SK-N-SH (cell line): ENCODE results near the gene DDX17. TPM values are rescaled to one million over a fixed set of nuclear protein-coding genes. Genes with fewer than 3 reads are reported as not detected.

Source experiments
- CTCF ChIA-PET: fragments of 300-600, 350-600 bp; formaldehyde crosslinking; extraction: SDS; loops from one replicate; lab custom pipeline; 2021; lab: Yijun Ruan, JAX
- POLR2A ChIA-PET: fragments of 350-600 bp; sonication (Branson Sonifier 250); formaldehyde crosslinking; extraction: SDS; loops from one replicate; lab custom pipeline; 2020; ENCODE audit warnings: antibody characterized with exemption, inconsistent platforms; lab: Yijun Ruan, JAX
- DNase-seq: peaks from one replicate; pipeline ENCODE4 v3.0.0; 2012
- H2AFZ ChIP-seq: fragments of 200-600 bp; sonication (generic); 2 replicates; pipeline ENCODE4 v1.8.1; 2016; ENCODE audit warnings: antibody characterized with exemption, mild to moderate bottlenecking, low read depth
- H3F3A ChIP-seq: fragments of 200-600 bp; sonication (generic); replicated peaks from 2 replicates; pipeline ENCODE3; 2016; ENCODE audit warnings: antibody characterized with exemption, mild to moderate bottlenecking; ENCODE audit not compliant: insufficient read depth
- H3K27ac ChIP-seq, 2 experiments: fragments of 200-500 bp in 1 of 2; fragments of 200-600 bp in 1 of 2; sonication (Bioruptor generic) in 1 of 2; sonication (generic), shearing (Covaris generic) in 1 of 2; 2 replicates each; pipeline versions ENCODE4 v1.5.1 to v1.6.1; 2014 to 2016; ENCODE audit warnings: low read depth in 2 of 2, inconsistent platforms in 1 of 2, low read length in 1 of 2, mild to moderate bottlenecking in 1 of 2, mixed read lengths in 1 of 2
- H3K27me3 ChIP-seq: fragments of 200-600 bp; sonication (generic), shearing (Covaris generic); 2 replicates; pipeline ENCODE4 v1.6.1; 2016; ENCODE audit warnings: mixed run types; ENCODE audit not compliant: insufficient read depth
- H3K36me3 ChIP-seq, 2 experiments: fragments of 200-500 bp in 1 of 2; fragments of 200-600 bp in 1 of 2; sonication (Bioruptor generic) in 1 of 2; sonication (generic) in 1 of 2; replicated peaks in 1 of 2; 2 replicates each; pipeline versions ENCODE3 to v1.5.1; 2014 to 2016; ENCODE audit warnings: low read length in 1 of 2, mild to moderate bottlenecking in 1 of 2; ENCODE audit not compliant: insufficient read depth in 2 of 2, control insufficient read depth in 1 of 2
- H3K4me1 ChIP-seq, 2 experiments: fragments of 200-500 bp in 1 of 2; fragments of 200-600 bp in 1 of 2; sonication (Bioruptor generic) in 1 of 2; sonication (generic), shearing (Covaris generic) in 1 of 2; 2 replicates each; pipeline versions ENCODE4 v1.5.1 to v1.6.1; 2014 to 2016; ENCODE audit warnings: low read depth in 1 of 2, low read length in 1 of 2, mixed run types in 1 of 2; ENCODE audit not compliant: insufficient read depth in 2 of 2, control insufficient read depth in 1 of 2
- H3K4me2 ChIP-seq: fragments of 200-600 bp; sonication (generic), shearing (Covaris generic); 2 replicates; pipeline ENCODE4 v1.6.1; 2017; ENCODE audit warnings: mixed run types
- H3K4me3 ChIP-seq, 2 experiments: fragments of 200-500 bp in 1 of 2; fragments of 200-600 bp in 1 of 2; sonication (Bioruptor generic) in 1 of 2; sonication (generic), shearing (Covaris generic) in 1 of 2; 2 replicates each; pipeline versions ENCODE4 v1.5.1 to v1.8.1; 2014 to 2016; ENCODE audit warnings: low read depth in 2 of 2, inconsistent platforms in 1 of 2, low read length in 1 of 2, mild to moderate bottlenecking in 1 of 2, mixed read lengths in 1 of 2, moderate library complexity in 1 of 2
- H3K79me2 ChIP-seq: fragments of 200-600 bp; sonication (generic); 2 replicates; pipeline ENCODE4 v1.8.1; 2017; ENCODE audit warnings: mild to moderate bottlenecking; ENCODE audit not compliant: insufficient read depth
- H3K9ac ChIP-seq: fragments of 200-600 bp; sonication (generic); 2 replicates; pipeline ENCODE4 v1.6.1; 2017; ENCODE audit warnings: mixed run types
- H3K9me2 ChIP-seq: fragments of 200-600 bp; sonication (generic); 2 replicates; pipeline ENCODE4 v1.6.1; 2017; ENCODE audit warnings: mixed run types
- H3K9me3 ChIP-seq: fragments of 200-600 bp; sonication (generic); 2 replicates; pipeline ENCODE4 v1.6.1; 2017; ENCODE audit warnings: mixed run types, mild to moderate bottlenecking, moderate library complexity
- H4K20me1 ChIP-seq: fragments of 200-600 bp; sonication (generic); 2 replicates; pipeline ENCODE4 v1.6.1; 2017; ENCODE audit warnings: mild to moderate bottlenecking, mixed run types; ENCODE audit not compliant: insufficient read depth
- EP300 ChIP-seq, 2 experiments: IDR thresholded peaks; 2 replicates each; pipeline versions ENCODE4 v1.4.0 to v1.6.1; 2012; ENCODE audit warnings: borderline replicate concordance in 1 of 2, low read depth in 1 of 2, low read length in 1 of 2
- EZH2phosphoT487 ChIP-seq: fragments of 200-600 bp; sonication (generic); IDR thresholded peaks from 2 replicates; pipeline ENCODE4 v1.6.1; 2017; ENCODE audit warnings: low read depth, mixed run types, mild to moderate bottlenecking, antibody characterized with exemption, moderate library complexity, borderline replicate concordance
- FOSL2 ChIP-seq: IDR thresholded peaks from 2 replicates; pipeline ENCODE4 v1.4.0; 2012; ENCODE audit warnings: low read depth, mild to moderate bottlenecking, moderate library complexity, borderline replicate concordance
- FOXM1 ChIP-seq: IDR thresholded peaks from 2 replicates; pipeline ENCODE4 v1.4.0; 2012; ENCODE audit warnings: low read depth, mild to moderate bottlenecking
- GABPA ChIP-seq: IDR thresholded peaks from 2 replicates; pipeline ENCODE4 v1.4.0; 2012; ENCODE audit warnings: low read depth, mild to moderate bottlenecking
- GATA2 ChIP-seq: sonication (generic); formaldehyde crosslinking; IDR thresholded peaks from 2 replicates; pipeline ENCODE4 v1.5.0; 2020; ENCODE audit warnings: mild to moderate bottlenecking, missing genetic modification reagents
- JUND ChIP-seq: IDR thresholded peaks from 2 replicates; pipeline ENCODE4 v1.4.0; 2012
- MAX ChIP-seq: IDR thresholded peaks from 2 replicates; pipeline ENCODE4 v1.4.0; 2012; ENCODE audit warnings: low read depth
- MEF2A ChIP-seq: IDR thresholded peaks from 2 replicates; pipeline ENCODE4 v1.4.0; 2012; ENCODE audit warnings: low read depth, borderline replicate concordance
- MXI1 ChIP-seq: IDR thresholded peaks from 2 replicates; pipeline ENCODE4 v1.6.1; 2012; ENCODE audit warnings: mild to moderate bottlenecking, low read depth, low read length, improper control_type of control experiment
- NFIC ChIP-seq: IDR thresholded peaks from 2 replicates; pipeline ENCODE4 v1.4.0; 2012; ENCODE audit warnings: borderline replicate concordance
- RCOR1 ChIP-seq: fragments of 150-350 bp; IDR thresholded peaks from 2 replicates; pipeline ENCODE4 v1.6.1; 2017; ENCODE audit warnings: antibody characterized with exemption, low read length
- REST ChIP-seq: IDR thresholded peaks from 2 replicates; pipeline ENCODE4 v1.6.1; 2012; ENCODE audit warnings: mild to moderate bottlenecking, low read depth, low read length, moderate library complexity
- TEAD4 ChIP-seq: IDR thresholded peaks from 2 replicates; pipeline ENCODE4 v1.4.0; 2012; ENCODE audit warnings: mild to moderate bottlenecking, borderline replicate concordance; ENCODE audit not compliant: insufficient read depth
- USF2 ChIP-seq: fragments of 150-350 bp; IDR thresholded peaks from 2 replicates; pipeline ENCODE4 v1.6.1; 2017; ENCODE audit warnings: antibody characterized with exemption, low read length, low read depth, borderline replicate concordance
- WGBS: methylation state at CpG from one replicate; pipeline ENCODE4 v1.1.6; 2017; ENCODE audit warnings: low lambda C conversion rate; 5-methylcytosine and 5-hydroxymethylcytosine counted together
- polyA plus RNA-seq, 3 experiments: library from polyadenylated mRNA; depleted of rRNA; stranded (reverse); fragments of >200 nt; gene quantifications; 2 replicates each; pipeline ENCODE4 v1.2.3, GENCODE V29; 2012

The DDX17 gene
- polyA plus RNA-seq, 1 of the 3 experiments (the other 2 are of a cell fraction): 111 TPM

- Histone ChIP-seq H3K4me2 (no peak overlapping the region), H3K4me1 (peaks cover 0 to 6% of the 10 kb centered on the region in 2 experiments; a peak in 1 of 4 replicates), H3K4me3 (no peak overlapping the region), H3F3A (peaks cover 3% of the 10 kb centered on the region), H4K20me1 (peaks cover 27% of the 10 kb centered on the region), H3K27ac (no peak overlapping the region; a peak in 1 of 4 replicates), H3K79me2 (peaks cover 31% of the 10 kb centered on the region; the same call in 1 of the 2 replicates), H3K9me3 (no peaks in the 10 kb centered on the region), H2AFZ (no peak overlapping the region), H3K36me3 (peaks cover 63 to 81% of the 10 kb centered on the region in 2 experiments), H3K9me2 (no peaks in the 10 kb centered on the region), H3K27me3 (no peaks in the 10 kb centered on the region), H3K9ac (no peak overlapping the region)
- TF ChIP-seq MEF2A (no peak), TEAD4 (no peak), NFIC (no peak), MAX (no peak), RCOR1 (no peak), GABPA (no peak), REST (no peak), FOSL2 (no peak), EP300 (IDR thresholded peaks at IDR 0.05; ENCODE audit: borderline replicate concordance in 1 of 2, low read depth in 1 of 2, low read length in 1 of 2) (no peak), MXI1 (no peak), EZH2phosphoT487 (no peak), JUND (no peak), GATA2 (no peak), FOXM1 (no peak), USF2 (no peak)
- ChIA-PET CTCF (interaction anchor here (1.1 kb wide), 1 partner anchor 437 kb away, joined by 3 read pairs; no protein-coding TSS in a partner anchor), POLR2A (no interaction called here)
- 94% methylated on average over 6 of the region's 7 CpGs for WGBS
- no peak for DNase-seq
Observed at GRCh38 chr22:38489561-38490145, 16.5 kb downstream of the DDX17 start.
